HK-2 (cell line): Measurements from ENCODE around the gene SLC25A21.
"Not testable (repeated sequence)": the region's sequence is repeated elsewhere in the genome, so short reads cannot be mapped to it uniquely, and the experiment has no call there.

Experiments used
- DNase-seq: peaks from one replicate; pipeline ENCODE4 v3.0.0-alpha.2; 2018; ENCODE audit not compliant: unreplicated experiment

The SLC25A21 gene

DNA sequence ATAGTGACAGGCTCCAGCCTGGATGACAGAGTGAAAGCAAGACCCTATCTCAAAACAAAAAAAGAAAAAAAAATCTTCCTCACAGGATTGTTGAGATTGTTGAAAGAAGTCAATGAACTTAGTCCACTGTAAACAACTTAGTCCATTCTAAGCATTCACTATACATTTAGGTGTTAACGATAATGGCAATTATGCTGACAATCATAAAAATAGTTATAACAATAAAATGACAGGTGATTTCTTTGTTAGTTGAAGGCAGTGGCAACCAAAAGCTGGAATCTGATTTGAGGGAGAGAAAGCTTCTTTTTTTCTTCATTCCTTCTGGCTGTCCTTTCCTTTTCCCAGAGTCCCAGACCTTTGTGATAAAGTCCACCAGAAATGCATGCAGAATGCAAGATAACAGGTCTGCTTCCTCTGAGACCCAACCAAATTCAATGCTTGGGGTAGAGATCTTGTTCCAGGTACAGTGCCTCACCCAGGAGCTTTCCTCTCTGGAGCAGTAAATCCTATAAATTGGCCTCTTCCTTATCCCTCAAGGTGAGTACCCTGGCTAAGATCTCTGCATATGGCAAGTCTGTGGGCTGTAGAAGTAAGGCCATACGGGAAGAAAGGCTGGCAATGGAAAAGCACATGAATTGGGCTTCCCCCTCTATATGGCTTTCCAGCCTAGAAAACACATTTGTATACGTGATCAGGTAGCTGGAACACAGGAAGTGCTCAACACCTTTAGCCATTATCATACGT, 458.3 kb downstream of the SLC25A21 start:
- DNase-seq: no peak

DNA sequence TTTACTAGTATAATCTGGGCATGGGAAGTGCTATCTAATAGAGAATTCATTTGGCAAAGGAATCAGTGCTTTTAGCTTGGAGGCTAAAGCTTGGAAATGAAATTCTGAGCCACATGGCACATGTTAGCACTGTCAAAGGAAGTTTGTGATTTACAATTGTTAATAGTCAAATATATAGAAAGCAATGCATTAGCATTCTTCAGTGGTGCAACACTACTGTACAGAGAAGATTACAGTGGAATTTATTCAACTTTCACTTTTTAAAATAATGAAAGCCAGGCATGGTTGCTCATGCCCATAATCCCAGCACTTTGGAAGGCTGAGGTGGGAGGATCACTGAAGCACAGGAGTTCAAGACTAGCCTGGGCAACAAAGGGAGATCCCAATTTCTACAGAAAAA, 464.8 kb downstream of the SLC25A21 start:
- no peak for DNase-seq

DNA sequence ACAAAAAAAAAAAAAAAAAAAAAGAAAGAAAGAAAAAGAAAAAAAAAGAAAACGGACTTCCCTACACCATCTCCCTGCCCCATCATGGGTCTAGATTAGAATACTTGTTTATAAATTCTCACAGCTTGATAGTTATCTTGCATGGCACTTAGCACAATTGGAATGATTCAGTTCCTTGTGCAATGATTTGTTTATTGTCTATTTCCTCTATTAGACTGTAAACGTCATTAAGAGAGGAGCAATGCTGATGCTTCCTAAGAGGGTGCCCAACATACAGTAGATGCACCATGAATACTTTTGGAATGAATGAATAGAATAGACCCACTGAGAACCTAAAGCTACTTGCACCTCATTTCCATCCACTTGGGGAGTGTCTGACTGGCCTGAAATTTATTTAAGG, 469.9 kb downstream of the SLC25A21 start:
- DNase-seq: no peak

DNA sequence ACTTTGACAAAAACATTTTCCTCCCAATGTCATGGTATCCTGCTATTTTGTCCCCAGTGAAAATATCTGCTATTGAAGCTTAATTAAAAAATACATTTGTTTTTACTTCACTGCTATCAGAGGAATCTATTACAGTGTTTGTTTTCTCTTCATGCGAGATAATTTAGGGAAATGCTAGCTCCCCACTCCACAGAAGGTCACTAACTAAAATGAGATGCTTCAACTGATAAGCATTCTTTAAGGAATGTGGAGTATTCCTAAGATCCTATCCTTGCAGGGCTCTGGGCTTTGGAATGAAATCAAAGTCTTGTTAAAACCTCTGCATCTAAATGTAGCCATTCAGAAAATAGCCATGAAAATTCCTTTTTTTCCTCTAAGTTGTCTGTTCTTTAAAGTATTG, 471.3 kb downstream of the SLC25A21 start:
- no peak for DNase-seq

DNA sequence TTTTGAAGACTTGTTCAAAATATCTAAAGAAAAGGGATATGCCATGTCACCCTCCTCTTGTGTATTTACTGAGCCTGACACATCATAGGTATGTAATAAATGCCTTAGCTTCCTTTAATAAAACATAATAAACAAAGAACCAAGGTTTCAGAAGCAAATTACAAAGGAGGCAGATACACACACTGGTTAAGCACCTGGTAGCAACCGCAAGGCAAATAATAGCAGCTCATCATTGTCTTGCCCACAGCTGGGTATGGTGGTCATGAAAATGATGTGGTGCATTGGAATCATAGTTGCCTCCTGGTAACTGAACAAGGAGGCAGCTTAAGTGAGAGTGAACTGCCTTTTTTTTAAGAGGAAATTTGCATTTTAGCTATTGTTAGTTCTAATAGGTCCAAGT, 471.8 kb downstream of the SLC25A21 start:
- DNase-seq: no peak

DNA sequence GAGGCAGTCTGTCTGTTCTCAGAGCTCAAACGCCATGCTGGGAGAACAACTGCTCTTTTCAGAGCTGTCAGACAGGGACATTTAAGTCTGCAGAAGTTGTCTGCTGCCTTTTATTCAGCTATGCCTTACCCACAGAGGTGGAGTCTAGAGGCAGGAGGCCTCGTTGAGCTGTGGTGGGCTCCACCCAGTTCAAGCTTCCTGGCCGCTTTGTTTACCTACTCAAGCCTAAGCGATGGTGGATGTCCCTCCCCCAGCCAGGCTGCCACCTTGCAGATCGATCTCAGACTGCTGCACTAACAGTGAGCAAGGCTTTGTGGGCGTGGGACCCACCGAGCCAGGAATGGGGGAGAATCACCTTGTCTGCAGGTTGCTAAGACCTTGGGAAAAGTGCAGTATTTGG, 473.0 kb downstream of the SLC25A21 start:
- DNase-seq: not testable (repeated sequence)

DNA sequence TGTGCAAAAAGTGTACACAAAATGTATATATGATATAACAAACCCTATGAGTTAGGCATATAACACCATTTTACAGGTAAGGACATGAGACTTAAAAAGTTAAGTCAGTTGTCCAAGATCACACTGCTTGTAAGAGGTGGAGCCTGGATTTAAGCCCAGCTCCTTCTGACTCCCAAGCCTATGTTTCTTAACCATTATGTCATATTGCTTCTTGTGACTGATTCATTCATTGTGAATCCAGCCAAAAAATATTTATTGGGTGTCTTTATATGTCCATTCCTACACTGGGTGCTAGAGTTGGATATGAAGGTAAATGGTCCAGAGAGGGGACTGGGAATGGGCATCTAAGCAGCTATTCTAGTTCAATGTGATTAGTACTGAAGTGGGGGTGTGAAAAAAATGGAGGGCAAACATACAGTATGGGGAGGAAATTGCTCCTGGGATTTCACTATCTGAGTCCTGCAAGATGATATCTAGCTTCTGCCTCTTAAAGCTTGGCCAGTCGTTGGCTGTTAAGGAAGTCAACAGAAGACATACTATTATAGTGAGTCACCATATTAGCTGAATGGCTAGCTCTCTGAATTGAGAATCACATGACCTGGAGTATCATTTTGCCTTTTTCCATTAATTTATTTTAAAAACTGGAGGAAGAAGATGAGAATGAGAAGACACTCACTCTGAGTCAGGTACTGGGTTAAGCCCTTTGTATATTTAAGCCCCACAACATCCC, 481.9 kb downstream of the SLC25A21 start:
- no peak for DNase-seq

DNA sequence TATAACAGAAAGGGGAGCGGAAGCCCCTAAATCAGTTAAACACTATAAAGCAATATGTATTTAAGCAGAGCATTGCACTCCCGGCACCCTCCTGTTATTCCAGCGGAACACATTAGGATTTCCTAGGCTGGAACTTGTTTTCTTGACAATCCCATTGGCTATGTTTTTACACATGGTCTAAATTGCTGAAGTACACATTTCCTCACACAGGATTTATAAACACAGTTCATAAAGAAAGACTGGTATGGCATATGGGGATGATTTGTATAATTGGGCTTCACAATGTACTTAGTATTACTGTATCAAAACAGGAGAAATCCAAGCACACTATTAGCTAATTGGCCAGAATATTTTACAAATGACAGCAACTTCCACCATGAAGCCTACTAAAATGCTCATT, 487.5 kb downstream of the SLC25A21 start:
- no peak for DNase-seq

DNA sequence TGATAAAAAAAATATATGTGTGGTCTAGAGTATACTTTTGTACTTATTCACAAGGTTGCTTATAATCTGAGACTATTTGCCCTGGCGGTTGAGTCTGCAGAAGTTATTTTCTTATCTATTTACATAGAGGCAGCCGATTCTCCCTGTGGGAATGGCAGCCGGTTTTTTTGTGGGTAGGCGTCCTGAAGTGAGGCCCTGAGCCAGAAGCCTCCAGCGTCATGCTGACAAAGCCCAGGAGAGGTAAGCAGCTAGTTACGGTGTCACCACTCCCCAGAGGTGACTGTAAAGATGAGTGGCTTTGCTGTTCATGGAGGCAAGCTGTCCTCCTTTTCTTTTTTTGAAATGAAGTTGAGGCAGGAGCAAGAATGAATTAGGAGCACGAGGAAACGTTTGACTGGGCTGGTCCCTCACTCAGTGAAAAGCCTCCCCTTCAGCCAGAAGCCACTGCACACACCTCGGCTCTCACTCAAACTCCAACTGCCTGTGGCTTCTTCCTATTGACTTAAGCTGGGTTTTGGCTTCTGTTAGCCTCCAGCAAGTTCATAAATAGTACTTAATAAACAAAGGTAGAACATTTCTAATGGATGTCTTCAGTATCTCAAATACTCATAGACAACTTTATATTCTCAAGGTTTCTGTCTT, 489.2 kb downstream of the SLC25A21 start:
- no peak for DNase-seq

DNA sequence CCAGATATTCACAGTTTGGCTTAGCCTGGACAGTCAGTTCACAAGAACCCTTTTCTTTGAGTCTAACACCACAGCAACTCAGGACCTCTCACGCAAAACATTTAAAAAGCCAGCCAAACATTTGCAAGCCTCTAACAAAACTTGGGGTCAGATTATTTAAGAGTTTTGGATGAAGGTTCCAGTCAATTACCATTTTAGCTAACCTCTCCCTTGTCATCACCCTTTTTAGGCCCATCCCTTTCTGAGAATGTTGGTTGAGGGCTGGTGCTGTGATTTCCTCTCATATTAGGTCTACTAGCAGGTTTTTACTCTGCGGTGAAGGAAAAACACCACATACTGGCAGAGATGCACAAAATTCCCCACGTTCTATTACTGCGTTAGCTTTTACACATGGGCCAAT, 490.1 kb downstream of the SLC25A21 start:
- no peak for DNase-seq

DNA sequence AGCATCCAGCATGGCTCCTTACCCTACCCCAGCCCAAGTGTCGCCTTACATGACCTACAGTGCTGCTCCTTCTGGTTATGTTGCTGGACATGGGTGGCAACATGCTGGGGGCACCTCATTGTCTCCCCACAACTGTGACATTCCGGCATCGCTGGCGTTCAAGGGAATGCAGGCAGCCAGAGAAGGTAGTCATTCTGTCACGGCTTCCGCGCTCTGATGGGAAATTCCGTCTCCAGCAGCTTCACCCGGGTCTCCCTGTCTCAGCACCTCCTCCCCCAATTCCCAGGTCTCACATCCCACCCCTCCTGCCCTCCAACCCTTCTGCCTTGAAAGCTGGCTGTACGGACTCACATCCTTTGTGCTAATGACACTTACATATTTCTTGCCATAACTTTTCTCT, 496.2 kb downstream of the SLC25A21 start:
- DNase-seq: no peak

DNA sequence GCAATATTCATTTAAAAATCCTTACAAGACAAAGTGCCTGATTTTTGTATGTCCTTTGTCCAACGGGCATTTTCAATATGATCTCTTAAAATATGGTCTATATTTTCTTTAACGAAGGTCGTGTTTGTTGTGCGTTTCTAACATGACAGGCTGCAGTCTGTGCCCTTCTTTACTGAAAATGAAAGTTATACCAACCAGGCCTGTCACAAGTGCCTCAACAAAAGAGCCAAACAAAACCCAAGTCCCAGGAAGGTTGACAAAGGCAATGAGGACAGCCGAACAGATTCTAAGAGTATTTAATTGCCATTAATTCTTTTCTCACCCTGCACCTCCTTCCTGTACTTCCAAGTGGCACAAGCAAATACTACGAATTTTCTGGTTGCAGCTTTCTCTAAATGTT, 496.8 kb downstream of the SLC25A21 start:
- no peak for DNase-seq

DNA sequence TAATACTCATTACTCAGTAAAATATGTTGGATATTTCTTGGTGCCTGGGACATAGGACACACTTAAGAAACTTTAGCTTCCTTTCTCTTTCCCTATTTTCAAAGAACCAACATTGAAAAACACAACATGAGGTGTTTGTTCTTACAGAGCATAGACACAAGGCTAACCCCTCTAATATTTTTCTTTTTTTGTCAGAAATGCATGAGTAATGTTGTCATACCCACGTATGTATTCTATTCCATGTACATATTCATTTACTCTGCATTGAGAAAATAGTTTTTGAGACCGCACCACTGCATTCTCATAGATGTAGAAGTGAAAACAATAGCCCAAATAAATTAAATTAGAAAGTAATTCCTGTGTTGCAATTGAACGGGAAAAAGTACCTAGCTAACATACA, 497.7 kb downstream of the SLC25A21 start:
- DNase-seq: no peak

DNA sequence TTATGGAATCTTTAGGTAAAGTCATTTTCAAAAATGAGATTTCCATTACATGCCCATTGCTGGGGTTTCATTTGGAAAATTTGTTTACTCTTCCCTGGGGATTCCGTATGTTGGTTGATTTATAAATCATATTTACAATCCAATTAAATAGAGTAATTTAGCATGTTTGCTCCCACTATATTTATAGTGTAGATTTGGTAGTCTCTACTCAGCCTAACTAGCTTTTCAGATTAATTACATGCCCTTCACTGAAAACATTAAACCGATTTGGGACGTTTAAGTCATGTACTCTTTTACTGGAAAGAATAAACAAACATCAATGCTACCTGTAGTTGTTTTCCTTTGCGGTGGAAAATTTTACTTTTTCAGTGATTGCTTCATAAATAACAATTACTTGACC, 500.3 kb downstream of the SLC25A21 start:
- no peak for DNase-seq

DNA sequence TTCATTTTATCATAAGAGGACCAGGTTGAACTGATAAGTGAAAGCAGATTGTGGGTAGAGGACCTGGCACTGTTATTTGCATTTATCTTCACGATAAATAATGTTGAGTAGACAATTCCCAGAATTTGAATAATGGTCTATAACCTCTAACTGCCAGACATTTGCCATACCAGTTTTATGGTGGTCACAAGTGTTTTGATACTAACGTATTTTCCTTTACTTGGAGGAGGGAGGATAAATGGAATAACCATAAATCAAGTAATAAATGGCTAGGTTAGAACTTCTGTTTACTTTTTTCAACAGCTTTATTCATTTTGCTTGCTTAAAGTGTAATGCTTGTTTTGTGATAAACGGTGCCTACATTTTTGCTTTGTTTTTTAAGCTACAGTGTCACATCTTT, 501.3 kb downstream of the SLC25A21 start:
- DNase-seq: no peak

DNA sequence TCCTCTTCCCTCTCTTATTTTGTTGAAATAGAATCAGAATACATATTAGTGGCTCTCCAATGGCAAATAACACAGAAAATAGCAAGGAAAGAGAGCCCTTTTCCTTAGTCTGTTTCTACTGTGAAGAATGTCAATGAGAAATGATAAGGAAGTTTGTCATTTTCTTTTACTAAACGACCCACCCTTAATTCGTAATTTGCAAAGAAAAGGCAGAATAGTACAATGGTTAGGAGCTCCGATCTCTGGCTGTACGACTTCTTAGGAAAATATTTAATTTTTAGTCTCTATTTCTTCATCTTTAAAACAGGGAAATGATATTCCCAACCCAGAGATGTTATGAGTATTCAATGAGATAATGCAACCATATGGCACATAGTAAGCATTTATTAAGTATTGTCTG, 504.7 kb downstream of the SLC25A21 start:
- DNase-seq: no peak

DNA sequence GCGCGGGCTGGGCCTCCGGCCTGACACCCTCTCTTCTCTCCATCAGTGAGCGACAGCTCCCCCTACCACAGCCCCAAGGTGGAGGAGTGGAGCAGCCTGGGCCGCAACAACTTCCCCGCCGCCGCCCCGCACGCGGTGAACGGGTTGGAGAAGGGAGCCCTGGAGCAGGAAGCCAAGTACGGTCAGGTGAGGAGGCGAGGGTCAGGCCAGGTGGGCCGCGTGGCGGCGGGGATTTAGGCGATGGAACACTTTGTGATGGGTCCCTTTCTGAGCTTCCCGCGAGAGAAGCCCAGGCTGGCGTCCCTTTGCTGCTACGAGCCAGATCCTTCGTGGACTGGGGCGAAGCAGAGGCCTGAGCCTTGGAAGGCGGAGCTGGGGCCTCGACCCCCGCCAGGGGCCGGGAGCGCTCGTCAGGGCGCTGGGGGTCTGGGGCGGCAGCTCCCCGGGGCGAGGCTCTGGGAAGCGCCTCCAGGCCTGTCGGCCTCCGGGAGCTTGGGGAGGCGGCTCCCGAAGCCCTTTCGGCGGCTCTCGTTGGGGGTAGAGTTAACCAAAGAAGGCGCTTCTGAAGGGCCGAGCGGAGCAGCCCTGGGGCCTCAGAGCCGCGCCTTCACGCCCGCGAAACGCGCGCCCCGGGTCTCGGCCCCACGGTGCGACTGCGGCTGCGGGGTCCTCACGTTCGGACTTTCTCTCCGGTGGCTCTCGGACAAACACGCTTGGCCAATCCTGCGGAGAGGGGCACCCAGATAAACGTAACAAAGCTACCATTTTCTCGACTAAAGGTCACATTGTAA, 505.8 kb downstream of the SLC25A21 start:
- no peak for DNase-seq

DNA sequence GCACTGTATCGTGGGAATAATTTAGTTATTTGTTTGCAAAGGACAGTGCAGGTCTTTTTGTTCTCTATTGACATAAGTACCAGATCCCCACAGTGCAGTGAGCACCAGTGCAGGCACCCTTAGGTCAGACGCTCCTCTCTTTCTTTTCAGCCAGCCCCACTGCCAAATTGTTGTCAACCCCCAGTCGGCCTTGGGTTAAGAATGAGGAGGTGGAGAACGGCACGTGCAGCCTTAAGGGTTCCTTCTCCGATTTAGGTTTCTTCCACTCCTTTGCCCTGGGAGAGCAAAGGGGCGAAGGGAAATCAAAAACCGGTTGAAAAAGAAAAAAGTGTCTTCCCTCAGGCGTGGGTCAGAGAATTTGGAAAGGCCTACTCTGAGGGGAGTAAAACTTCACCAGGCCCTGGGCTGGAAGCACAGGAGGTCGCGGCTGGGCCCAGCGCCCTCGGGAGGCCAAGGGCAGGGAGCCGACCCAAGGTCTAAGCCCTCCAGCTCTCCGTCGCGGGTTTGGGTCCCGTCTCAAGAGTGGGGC, 506.5 kb downstream of the SLC25A21 start:
- no peak for DNase-seq

DNA sequence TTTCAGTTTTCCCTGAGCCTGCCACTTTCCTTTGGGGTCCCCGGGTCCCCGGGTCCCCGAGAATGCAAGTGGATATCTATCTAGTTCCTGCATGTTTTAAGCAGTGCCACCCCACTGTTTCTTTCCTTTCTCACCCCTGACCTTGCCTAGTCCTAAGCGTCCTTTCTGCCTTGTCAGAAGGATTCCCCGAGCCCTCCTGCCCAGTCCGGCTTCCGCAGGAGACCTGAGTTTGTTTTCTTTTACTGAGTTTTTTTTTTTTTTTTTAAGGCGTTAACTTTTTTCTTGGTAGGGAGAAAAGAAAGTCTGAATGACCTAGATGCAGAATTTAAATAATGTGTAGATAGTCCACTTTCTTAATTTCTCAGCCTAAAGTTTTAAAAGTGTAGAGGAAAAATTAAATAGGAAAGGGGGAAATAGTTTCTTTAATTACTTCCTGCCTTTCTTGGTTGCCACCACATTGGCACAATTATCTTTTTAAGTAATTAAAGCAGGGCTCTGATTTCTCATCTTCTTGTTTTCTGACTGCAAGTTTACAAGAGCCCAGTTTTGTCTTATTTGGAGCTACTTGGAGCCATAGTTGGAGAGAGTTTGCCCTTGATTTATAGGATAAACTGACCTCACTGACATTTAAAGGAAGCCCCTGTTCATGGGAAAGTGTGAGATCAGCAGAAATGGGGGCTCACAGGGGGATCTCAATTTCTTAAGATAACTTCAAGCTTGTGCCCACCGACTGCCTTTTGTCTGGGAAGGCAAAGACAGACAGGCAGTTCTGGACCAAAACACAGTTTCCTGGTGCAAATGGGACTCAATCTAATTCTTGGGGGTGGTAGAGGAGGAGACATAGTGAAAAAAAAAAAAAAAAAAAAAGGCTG, 507.8 kb downstream of the SLC25A21 start:
- DNase-seq: no peak

DNA sequence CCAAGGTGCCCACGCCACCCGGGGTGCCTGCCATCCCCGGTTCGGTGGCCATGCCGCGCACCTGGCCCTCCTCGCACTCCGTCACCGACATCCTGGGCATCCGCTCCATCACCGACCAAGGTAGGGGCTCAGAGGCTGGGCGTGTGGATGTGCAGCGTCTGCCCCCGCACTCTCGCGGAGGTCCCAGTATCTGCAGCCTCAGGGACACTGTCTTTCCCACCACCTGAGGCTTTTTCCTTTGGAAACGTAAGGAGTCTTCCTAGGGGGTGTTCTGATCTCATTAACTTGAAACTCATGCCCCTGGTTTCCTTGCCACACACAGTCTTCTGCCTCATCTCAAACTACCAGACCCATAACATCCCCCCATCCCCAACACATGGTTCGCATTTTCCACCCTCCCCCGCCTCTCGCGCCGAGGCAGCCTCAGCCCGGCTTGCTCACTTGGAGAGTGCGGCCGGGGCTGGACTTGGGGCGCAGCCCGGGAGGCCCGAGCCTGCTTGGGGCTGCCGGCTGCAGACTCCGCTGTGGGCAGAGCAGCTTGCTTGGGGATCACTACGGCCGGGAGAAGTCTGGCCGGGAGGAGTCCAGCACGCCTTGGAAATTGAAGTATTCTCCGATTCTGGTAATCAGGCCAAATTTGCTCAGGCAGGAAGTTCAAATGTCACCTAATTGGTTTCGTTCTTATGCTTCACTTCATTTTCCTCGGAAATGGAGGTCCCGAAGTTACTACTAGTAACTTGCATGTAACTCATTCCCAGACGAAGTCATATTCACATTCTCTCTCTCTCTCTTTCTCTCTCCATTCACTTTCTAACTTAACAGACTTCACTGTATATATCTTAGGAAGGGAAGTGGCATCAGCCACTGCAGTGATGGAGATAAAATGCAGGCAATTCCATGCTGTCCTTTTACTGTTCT, 508.7 kb downstream of the SLC25A21 start:
- DNase-seq: no peak
